ENCODE measurements around the gene RRP1. TPM values are rescaled to one million over a fixed set of nuclear protein-coding genes. Genes with fewer than 3 reads are reported as not detected.

Gene RRP1
- total RNA-seq, 1 experiment from 2014 or later: 43.5 TPM

Other genes with a start within 250 kb of the RRP1 start
- 0.52 and 0.85 TPM in 2 replicates for gene HSF2BP, start 130.1 kb upstream of the RRP1 start, total RNA-seq (2014; rRNA removed; shearing (Covaris generic))
- gene RRP1B, start 130.0 kb upstream of the RRP1 start, total RNA-seq (2014; rRNA removed; shearing (Covaris generic)): 63.9 and 70.1 TPM in 2 replicates
- 64.3 and 68.7 TPM in 2 replicates for gene PDXK, start 70.4 kb upstream of the RRP1 start, total RNA-seq (2014; rRNA removed; shearing (Covaris generic))
- 28.5 and 29.6 TPM in 2 replicates for gene CSTB, start 13.3 kb upstream of the RRP1 start, total RNA-seq (2014; rRNA removed; shearing (Covaris generic))
- 9.2 and 11.4 TPM in 2 replicates for gene AGPAT3, start 75.6 kb downstream of the RRP1 start, total RNA-seq (2014; rRNA removed; shearing (Covaris generic))
- gene TRAPPC10, start 222.7 kb downstream of the RRP1 start, total RNA-seq (2014; rRNA removed; shearing (Covaris generic)): 24.8 and 34.5 TPM in 2 replicates